ENCODE measurements around the gene MCEMP1. TPM values are rescaled to one million over a fixed set of nuclear protein-coding genes. Genes with fewer than 3 reads are reported as not detected.

Gene MCEMP1
- total RNA-seq, 4 donors from 2014 or later = not detected

DNA sequence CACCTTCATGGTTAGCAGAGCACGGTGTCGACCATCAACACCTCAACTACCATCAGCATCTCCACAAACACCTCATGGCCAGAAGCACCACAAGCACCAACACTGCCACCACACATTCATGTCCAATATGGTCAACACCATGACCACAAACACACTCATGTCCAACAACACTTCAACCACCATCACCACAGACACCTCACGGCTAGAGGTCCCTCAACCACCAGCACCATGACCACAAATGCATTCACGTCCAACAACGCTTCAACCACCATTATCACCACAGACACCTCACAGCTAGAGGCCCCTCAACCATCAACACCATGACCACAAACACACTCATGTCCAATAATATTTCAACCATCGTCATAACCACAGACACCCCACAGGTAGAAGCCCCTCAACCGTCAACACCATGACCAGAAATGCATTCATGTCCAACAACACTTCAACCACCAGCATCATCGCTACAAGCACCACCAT, 13.9 kb downstream of the MCEMP1 start:
- intact Hi-C loops (cut with DNase I; ENCODE audit: low total_unique reads) = no loop called here
- 78 to 94% methylated on average over 8 of the region's 8 CpGs for WGBS, 2 donors
- no peak for DNase-seq (ENCODE audit: low spot score in 2 of 2)
- TF ChIP-seq POLR2A (IDR thresholded peaks at IDR 0.05) = no peak
- TF ChIP-seq, protein P1, sequence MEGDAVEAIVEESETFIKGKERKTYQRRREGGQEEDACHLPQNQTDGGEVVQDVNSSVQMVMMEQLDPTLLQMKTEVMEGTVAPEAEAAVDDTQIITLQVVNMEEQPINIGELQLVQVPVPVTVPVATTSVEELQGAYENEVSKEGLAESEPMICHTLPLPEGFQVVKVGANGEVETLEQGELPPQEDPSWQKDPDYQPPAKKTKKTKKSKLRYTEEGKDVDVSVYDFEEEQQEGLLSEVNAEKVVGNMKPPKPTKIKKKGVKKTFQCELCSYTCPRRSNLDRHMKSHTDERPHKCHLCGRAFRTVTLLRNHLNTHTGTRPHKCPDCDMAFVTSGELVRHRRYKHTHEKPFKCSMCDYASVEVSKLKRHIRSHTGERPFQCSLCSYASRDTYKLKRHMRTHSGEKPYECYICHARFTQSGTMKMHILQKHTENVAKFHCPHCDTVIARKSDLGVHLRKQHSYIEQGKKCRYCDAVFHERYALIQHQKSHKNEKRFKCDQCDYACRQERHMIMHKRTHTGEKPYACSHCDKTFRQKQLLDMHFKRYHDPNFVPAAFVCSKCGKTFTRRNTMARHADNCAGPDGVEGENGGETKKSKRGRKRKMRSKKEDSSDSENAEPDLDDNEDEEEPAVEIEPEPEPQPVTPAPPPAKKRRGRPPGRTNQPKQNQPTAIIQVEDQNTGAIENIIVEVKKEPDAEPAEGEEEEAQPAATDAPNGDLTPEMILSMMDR (IDR thresholded peaks at IDR 0.05) = no peak
- no peak overlapping the region for H3K4me3 ChIP-seq (ENCODE audit: low read depth, poor library complexity, severe bottlenecking)

DNA sequence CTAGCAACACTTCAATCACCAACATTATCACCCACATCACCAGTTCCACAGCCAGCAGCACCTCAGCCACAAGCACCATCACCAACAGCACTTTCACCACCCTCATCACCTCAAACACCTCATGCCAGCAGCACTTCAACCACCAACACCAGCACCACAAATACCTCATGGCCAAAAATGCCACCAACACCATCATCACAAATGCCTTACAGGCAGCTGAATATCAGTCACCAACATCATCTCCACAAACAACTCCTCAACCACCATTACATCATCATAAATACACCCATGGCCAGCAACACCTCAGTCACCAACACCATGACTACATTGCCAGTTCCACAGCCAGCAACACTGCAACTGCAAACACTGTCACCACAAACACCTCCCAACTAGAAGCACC, 14.6 kb downstream of the MCEMP1 start:
- TF ChIP-seq POLR2A (IDR thresholded peaks at IDR 0.05) = no peak
- TF ChIP-seq, protein P1 (IDR thresholded peaks at IDR 0.05) = no peak
- H3K4me3 ChIP-seq (ENCODE audit: low read depth, poor library complexity, severe bottlenecking) = no peak overlapping the region
- intact Hi-C loops (cut with DNase I; ENCODE audit: low total_unique reads) = no loop called here
- DNase-seq (ENCODE audit: low spot score in 2 of 2) = no peak

DNA sequence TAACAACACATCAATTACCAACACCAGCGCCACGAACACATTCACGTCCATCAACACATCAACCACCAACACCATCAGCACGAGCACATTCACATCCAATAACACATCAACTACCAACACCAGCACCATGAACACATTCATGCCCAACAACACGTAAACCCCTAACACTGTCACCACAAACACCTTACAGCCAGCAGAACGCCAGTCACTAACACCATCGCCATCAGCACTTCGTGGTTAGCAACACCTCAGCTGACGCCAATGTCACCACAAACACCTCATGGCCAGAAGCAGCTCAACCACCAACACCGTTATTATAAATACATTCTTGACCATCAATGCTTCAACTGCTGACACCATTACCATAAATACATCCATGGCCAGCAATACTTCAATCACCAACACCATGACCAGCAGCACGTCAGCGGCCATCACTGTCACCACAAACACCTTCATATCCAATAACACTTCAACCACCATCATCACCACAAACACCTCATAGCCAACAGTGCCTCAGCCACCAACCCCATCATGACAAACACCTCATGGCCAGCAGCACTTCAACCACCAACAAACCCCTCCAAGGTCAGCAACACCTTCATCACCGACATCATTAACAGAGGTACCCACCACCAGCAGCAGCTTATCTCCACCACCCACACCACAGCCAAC, 15.7 kb downstream of the MCEMP1 start:
- no peak overlapping the region for H3K4me3 ChIP-seq (ENCODE audit: low read depth, poor library complexity, severe bottlenecking)
- TF ChIP-seq POLR2A (IDR thresholded peaks at IDR 0.05) = no peak
- TF ChIP-seq, protein P1 (IDR thresholded peaks at IDR 0.05) = no peak
- no peak for DNase-seq (ENCODE audit: low spot score in 2 of 2)
- 77 to 92% methylated on average over 13 of the region's 13 CpGs for WGBS, 2 donors
- intact Hi-C loops (cut with DNase I; ENCODE audit: low total_unique reads) = no loop called here

- TF ChIP-seq POLR2A (IDR thresholded peaks at IDR 0.05) = no peak
- TF ChIP-seq, protein P1 (IDR thresholded peaks at IDR 0.05) = no peak
- WGBS, 2 donors = 50 to 57% methylated on average over 4 of the region's 4 CpGs
- intact Hi-C loops (cut with DNase I; ENCODE audit: low total_unique reads) = no loop called here
- no peak overlapping the region for H3K4me3 ChIP-seq (ENCODE audit: low read depth, poor library complexity, severe bottlenecking)
- no peak for DNase-seq (ENCODE audit: low spot score in 2 of 2)
Observed at GRCh38 chr19:7694499-7694898, 17.6 kb downstream of the MCEMP1 start.

DNA sequence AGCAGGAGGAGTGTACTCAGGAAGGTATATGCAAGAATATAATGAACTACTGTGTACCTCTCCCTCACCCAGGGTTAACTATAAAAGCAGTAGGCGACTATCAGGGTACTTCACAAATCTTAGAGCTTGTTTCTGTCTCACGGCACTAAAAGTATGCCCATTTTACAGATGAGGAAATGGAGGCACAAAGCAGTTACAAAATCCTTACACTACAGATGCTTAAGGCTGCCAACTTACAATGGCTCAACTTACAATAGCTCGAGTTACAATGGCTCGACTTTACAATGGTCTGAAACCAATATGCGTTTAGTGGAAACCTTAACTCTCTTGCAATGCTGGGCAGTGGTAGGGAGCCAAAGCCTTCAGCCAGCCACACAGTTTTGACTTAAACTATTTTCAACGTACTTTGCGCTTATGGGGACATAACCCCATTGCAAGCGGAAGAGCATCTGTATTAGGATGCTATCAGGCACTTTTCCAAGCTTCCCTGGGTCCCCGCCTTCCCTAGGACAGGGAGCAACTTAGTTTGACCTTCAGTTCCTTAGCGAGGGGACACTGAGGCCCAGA, 20.9 kb downstream of the MCEMP1 start:
- TF ChIP-seq POLR2A (IDR thresholded peaks at IDR 0.05) = no peak
- TF ChIP-seq, protein P1 (IDR thresholded peaks at IDR 0.05) = no peak
- WGBS, 2 donors = 76 to 85% methylated on average over 10 of the region's 10 CpGs
- no peak overlapping the region for H3K4me3 ChIP-seq (ENCODE audit: low read depth, poor library complexity, severe bottlenecking)
- intact Hi-C loops (cut with DNase I; ENCODE audit: low total_unique reads) = no loop called here
- no peak for DNase-seq (ENCODE audit: low spot score in 2 of 2)

Data from lower leg skin (tissue), 4 donors.